Stimulated activated naive CD4-positive, alpha-beta T cell (primary cell): ENCODE data around the gene APLP1.
"Not testable (repeated sequence)": the region's sequence is repeated elsewhere in the genome, so short reads cannot be mapped to it uniquely, and the experiment has no call there.

Experiments used
- DNase-seq, 6 experiments: peaks; one replicate each; lab custom pipeline; 2025; lab: John Stamatoyannopoulos, UW

APLP1 gene

DNA sequence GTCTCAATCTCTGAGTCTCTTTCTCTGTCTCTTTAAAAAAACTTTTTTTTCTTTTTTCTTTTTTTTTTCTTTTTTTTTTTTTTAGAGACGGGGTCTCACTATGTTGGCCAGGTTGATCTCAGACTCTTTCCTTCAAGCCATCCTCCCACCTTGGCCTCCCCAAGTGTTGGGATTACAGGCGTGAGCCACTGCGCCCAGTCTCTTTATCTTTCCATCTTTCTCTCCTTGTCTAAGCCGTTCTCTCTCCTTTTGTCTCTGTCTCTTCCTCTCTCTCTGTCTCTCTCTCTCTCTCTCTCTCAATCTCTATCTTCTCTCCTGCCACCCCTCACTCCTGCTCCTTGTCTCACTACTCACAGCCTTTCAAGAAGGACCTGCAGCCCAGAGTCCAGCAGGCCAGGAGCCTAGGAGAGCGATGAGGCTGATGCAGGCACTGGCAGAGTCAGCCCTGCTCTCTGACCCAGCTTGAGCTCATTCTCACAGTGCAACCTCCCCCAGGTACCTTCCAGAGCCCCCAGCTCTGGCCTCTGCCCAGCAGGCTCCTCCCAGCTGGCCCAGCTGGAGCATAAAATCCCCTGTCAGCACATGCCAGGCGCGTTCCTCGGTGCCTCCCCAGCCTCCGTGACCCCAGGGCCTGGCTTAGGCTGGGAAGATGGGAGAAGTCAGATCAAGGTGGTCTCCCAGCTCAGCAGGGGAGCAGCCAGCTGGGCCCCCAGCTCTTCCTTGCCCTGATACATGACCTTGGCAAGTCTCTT, 16.2 kb upstream of the APLP1 start, which contains the start of gene NPHS1:
TSS of gene NPHS1 (minus strand) at position 476 of the 752 bp plus-strand sequence. CDS start 667 bp downstream, outside the sequence.
- DNase-seq, result no peak

DNA sequence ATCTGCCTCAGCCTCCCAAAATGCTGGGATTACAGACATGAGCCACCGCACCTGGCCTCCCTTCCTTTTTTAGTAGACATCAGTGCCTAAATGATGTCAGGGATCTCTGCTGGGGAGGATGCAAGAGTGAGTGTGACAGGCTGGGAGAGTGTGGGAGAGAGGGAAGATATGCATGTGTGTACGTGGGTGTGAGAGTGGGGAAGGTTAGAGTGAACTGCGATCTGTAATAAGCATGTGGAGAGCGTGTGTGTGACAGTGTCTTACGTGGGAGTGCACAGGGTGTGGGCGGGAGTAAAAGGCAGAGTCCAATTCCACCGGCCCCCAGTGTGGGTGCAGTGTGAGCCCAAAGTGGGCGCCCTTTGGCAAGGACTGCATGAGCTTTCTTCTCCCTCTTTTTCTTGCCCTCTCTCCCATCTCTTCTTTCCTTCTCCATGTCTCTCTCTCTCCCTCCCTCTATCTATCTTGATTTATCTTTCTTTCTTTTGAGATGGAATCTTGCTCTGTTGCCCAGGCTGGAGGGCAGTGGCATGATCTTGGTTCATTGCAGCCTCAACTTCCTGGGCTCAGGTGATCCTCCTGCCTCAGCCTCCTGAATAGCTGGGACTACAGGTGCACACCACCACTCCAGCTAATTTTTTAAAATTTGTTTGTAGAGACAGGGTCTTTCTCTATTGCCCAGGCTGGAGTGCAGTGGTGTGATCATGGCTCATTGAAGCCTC, 15.2 kb upstream of the APLP1 start:
- no peak for DNase-seq

DNA sequence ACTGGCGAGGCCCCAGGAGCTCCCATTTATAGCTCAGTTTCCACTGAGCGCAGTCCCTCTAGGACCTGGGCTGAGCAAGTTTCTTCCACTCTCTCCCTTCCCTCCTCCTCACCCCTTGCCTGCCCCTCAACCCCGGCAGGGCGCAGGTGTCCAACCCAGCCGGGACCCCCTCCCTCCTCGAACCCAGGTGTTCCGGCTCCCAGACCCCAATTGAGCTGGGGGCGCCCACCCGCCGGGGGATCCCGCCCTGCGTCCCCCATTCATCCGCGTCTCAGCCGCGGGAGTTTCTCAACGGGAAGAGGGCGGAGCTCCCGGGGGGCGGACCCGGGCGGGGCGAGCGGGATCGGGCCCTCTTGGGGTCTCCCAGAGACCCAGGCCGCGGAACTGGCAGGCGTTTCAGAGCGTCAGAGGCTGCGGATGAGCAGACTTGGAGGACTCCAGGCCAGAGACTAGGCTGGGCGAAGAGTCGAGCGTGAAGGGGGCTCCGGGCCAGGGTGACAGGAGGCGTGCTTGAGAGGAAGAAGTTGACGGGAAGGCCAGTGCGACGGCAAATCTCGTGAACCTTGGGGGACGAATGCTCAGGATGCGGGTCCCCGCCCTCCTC, 11.7 kb upstream of the APLP1 start, which contains the start of gene KIRREL2:
TSS of gene KIRREL2 (plus strand) at position 366 of the 604 bp plus-strand sequence. CDS start at position 575, 209 bp downstream.
- peak in 4 of 6 experiments; percentile 11 to 48 (median 29) for DNase-seq

DNA sequence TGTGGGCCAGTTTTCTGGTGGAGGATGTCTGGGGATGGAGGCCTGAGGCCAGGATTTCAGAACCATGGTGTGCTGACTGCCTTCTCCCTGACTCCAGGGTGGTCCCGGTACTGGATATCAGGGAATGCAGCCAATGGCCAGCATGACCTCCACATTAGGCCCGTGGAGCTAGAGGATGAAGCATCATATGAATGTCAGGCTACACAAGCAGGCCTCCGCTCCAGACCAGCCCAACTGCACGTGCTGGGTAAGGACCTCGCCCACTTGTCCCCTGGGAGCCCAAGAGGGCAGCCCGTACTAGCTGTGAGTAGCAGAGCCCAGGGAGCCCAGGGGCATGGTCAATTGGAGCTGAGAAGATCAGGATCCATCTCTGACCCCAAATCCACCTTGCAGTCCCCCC, 10.1 kb upstream of the APLP1 start:
- DNase-seq, result no peak

DNA sequence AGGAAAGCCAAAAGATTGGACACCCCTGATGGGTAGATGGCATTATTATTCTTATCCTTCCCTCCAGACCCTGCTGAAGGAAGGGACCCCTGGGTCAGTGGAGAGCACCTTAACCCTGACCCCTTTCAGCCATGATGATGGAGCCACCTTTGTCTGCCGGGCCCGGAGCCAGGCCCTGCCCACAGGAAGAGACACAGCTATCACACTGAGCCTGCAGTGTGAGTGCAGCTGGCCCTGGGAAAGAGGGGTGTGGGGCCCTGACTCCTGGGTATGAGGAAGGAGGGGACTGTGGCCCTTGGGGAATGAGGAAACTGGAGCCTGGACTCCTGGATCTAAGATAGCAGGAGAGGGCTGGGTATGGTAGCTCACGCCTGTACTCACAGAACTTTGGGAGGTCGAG, 9.0 kb upstream of the APLP1 start:
- no peak for DNase-seq

DNA sequence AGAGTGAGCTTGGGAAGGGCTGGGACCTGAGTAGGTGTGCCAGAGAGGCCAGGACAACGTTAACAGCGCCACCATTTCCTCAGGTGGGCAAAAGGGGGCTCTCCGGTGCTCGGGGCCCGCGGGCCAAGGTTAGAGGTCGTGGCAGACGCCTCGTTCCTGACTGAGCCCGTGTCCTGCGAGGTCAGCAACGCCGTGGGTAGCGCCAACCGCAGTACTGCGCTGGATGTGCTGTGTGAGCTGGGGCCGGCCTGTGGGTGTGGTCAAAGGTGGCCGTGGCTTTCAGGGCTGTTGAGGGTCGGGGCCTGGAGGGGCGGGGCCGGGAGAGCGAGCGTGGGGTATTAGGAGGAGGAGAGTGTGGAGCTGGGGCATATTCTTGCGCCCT, 7.9 kb upstream of the APLP1 start:
- no peak for DNase-seq

DNA sequence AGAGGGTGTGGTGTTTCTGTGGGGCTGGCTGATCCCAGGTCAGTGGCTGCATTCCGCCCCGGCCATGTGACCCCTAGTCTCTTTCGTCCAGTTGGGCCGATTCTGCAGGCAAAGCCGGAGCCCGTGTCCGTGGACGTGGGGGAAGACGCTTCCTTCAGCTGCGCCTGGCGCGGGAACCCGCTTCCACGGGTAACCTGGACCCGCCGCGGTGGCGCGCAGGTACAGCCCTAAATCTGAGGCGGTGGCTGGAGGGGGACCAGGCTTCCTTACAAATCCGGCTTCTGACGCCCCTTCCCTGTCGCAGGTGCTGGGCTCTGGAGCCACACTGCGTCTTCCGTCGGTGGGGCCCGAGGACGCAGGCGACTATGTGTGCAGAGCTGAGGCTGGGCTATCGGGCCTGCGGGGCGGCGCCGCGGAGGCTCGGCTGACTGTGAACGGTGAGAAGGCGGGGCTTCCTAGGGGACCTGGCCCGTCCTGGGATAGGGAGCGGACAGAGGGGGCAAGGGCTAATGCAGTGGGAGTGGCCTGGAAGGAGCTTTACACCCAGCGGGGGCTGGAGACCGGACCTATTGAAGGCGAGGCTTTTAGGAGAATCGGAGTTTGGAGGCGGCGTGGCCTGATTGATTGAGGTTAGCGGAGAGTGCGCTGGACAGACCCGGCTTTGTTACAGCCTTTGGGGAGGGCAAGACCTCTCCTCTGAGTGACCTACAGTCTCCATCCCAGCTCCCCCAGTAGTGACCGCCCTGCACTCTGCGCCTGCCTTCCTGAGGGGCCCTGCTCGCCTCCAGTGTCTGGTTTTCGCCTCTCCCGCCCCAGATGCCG, 7.3 kb upstream of the APLP1 start:
- DNase-seq, result no peak

DNA sequence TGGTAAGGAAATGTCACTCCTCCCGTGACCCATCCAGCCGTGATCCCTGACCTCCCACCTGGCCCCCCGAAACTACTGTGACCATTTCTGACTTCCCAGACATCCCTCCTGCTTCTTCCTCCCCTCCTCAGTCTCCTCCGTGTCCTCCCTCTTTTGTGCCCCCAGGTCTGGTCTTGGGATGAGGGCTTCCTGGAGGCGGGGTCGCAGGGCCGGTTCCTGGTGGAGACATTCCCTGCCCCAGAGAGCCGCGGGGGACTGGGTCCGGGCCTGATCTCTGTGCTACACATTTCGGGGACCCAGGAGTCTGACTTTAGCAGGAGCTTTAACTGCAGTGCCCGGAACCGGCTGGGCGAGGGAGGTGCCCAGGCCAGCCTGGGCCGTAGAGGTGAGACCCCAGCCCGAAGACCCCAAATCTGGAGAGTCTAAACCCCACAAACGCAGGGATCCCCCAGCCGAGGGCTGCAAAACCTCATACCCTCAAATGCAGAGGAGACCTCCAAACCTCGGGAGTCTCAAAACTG, 6.7 kb upstream of the APLP1 start:
- DNase-seq, result no peak

DNA sequence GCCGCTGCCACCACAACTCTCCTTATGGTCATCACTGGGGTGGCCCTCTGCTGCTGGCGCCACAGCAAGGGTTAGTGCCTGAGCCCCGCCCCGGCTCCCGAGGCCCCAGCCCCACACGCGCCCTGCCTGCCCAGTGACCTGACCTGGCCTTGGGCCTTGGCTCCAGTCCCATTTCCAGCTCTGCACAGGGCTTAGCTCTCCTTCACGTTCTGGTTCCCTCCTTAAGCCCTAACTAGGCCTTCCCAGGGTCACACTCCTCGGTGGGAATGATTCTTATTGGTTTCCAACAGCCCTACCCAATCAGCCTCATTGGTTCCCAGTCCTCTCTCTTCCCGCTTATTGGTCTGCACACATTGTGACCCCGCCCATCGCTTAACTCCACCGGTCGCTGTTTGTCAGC, 5.8 kb upstream of the APLP1 start:
- DNase-seq, result no peak

DNA sequence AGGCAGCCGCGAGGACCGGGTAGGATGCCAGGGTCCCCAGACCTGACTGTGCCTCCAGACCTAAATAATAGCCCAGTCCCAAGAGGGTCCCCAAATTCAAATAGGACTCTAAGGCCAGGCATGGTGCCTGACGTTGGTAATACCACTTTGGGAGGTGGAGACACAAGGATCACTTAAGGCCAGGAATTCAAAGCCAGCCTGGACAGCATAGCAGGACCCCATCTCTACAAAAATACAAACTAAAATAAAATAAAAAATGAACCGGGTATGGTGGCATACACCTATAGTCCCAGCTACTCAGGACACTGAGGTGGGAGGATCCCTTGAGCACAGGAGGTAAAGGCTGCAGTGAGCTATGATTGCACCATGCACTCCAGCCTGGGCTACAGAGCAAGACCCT, 5.4 kb upstream of the APLP1 start:
- DNase-seq, result no peak

DNA sequence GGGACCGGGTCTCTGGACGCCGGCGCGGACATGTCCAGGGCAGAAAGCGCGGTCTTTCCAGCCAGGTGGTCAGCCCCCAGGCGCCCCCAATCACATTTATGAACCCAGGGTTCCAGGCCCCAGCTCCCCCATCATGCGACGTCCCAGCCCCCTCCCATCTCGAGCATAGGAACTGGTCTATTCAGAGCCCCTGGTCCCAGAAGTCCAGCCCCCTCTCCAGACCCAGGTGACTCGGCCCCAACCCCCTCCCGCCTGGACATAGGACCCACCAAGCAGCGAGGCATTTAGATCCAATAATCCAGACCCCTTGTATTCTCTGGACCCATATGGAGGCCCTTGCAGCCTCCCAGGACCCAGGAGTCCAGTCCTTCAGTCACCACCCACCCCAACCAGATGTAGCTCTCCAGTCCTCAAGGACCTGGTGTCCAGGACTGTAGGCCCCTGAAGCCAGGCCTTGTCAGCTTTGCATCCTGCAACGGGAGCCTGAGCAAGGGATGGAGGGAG, 501 bp downstream of the APLP1 start:
- no peak for DNase-seq

DNA sequence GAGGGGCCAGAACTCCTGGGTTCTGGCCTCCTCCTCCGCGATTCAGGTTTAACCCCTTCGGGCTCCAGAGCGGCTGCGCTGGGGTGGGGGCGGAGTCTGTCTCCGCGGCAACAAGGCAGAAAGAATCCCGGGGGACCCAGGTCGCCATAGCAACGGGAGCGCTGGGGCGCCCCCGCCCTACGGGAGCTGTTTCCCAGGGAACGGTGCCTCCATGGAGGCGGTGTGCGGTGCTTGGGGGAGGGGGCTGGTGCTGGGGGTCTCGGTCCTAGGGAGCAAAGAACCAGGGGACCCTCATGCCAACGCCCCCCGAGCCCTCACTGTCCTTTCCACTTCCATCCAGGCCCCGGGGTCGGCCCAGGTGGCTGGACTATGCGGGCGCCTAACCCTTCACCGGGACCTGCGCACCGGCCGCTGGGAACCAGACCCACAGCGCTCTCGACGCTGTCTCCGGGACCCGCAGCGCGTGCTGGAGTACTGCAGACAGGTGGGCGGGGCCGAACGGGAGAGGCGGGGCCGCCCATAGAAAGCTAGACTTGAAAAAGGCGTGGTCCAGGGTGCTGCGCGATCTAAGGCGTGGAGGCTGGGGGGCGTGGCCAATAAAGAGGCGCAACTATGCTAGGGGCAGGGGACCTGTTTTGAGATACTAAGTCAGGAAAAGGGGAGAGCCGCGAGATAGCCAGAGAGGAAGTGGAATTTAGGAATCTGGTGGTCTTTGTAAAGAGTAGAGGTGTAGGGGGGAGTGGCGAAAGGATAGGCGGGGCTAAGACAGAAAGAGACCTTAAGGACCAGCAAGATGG, 1.2 kb downstream of the APLP1 start:
- DNase-seq, result peak; percentile 51 to 79 (median 72)

DNA sequence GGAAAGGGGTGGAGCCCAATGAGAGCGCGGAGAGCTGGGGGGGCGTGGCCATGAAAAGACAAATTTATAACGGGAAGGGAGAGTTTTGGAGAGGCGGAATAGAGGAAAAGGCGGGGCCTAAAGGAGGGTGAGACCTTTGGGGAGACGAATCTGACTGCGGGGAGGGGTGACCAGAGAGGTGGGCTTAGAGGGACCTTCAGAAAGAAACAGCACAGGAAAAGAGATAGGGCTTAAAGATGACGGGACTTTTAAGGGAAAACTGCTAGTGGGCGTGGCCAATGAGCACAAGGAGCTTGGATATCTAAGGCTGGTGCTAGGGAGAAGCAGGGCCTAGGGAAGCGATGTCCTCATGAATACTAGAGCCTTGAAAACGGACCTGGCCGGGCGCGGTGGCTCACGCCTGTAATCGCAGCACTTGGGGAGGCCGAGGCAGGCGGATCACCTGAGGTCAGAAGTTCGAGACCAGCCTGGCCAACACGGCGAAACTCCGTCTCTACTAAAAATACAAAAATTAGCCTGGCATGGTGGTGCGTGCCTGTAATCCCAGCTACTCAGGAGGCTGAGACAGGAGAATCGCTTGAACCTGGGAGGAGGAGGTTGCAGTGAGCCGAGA, 1.9 kb downstream of the APLP1 start:
- not testable (repeated sequence) for DNase-seq

DNA sequence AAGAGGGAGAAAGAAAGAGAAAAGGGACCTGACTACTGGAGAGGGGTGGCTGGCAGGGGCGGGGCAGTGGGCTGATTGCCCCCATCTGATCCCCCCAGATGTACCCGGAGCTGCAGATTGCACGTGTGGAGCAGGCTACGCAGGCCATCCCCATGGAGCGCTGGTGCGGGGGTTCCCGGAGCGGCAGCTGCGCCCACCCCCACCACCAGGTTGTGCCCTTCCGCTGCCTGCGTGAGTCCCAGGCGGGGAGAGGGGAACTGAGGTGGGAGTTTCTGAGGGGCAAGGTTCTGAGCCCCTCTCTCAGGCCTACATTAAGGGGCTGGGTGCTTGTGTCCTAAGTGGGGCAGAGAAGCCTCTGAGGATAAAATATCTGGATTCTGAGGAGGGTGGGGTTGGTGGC, 2.4 kb downstream of the APLP1 start:
- DNase-seq, result no peak

DNA sequence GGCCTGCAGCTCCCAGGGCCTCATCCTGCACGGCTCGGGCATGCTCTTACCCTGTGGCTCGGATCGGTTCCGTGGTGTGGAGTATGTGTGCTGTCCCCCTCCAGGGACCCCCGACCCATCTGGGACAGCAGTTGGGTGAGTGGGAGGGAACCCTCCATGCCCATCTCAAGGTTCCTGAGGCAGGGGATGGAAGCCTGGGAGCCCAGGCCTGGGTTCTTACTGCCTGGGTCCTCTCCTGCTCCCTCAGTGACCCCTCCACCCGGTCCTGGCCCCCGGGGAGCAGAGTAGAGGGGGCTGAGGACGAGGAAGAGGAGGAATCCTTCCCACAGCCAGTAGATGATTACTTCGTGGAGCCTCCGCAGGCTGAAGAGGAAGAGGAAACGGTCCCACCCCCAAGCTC, 3.2 kb downstream of the APLP1 start:
- no peak for DNase-seq

DNA sequence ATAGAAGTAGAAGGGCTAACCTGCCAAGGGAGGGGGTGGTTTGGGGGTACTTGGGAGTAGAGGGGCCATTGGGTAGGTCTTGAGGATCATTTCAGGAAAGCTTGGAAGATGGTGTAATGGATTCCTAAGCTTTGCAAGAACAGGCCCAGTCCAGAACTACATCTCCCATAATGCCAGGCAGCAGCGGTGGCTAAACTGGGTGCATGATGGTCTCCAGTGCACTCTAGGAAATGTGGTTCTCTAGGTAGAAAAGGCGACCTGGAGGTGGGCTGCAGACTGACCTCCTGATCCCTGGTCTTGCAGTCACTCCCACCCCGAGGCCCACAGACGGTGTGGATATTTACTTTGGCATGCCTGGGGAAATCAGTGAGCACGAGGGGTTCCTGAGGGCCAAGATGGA, 3.8 kb downstream of the APLP1 start:
- no peak for DNase-seq

DNA sequence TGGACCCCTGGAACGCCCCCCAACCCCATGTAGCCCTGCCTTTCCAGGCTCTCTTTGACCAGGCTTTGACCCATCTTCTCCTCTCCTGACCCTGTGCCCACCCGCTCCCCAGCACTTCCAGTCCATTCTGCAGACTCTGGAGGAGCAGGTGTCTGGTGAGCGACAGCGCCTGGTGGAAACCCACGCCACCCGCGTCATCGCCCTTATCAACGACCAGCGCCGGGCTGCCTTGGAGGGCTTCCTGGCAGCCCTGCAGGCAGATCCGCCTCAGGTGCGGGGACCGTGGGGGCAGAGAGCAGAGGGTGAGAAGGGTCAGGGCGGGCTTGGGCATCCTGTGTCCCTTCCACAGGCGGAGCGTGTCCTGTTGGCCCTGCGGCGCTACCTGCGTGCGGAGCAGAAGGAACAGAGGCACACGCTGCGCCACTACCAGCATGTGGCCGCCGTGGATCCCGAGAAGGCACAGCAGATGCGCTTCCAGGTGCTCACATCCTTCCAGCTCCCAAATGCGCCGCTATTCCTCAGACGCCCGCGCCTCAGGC, 6.1 kb downstream of the APLP1 start:
- DNase-seq, result no peak

DNA sequence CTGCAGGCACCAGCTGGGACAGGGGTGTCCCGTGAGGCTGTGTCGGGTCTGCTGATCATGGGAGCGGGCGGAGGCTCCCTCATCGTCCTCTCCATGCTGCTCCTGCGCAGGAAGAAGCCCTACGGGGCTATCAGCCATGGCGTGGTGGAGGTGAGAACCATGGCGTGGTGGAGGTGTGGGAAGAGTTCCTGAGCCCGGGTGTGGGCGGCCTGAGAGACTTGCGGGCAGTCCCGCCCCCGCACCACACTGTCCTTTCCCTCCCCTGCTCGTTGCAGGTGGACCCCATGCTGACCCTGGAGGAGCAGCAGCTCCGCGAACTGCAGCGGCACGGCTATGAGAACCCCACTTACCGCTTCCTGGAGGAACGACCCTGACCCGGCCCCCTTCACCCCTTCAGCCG, 10.7 kb downstream of the APLP1 start:
- DNase-seq, result no peak

DNA sequence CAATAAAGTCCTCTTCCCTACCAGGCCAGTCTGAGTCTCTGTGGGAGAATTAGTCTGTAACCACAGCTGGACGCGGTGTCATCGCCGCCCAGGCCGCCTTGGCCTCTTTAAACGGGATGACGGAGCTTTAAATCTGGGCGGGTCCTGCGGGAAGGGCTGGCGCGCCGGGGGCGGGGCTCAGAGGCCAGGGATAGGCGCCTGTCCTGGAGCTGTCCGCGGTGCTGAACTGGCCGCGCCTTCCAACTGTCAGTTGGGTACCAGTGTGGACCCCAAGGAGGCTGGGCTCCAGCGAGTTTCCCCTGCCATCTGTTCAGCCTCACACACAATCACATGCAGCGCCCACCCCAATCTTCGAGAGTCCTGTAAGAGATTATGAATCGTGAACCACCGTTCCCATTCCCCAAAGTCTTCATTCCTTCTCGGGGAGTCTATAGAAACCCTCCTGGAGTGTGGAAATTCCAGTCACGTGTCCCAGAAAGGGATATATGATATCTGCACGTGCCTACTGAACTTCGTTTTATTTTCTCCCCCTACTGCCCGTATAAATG, 11.5 kb downstream of the APLP1 start:
- DNase-seq, result peak in 5 of 6 experiments; percentile 46 to 73 (median 59)
